Right kidney (tissue), 9 donors: Measurements from ENCODE around the gene CDSN.
A peak's percentile ranks its signal among the peaks of the same experiment; 100 is the strongest.
"Not testable (repeated sequence)": the region's sequence is repeated elsewhere in the genome, so short reads cannot be mapped to it uniquely, and the experiment has no call there.

Experiments used
- DNase-seq: peaks from one replicate; pipeline ENCODE4 v3.0.0-alpha.2; 2016
- long read RNA-seq, 8 donors: transcript quantifications; one replicate each; lab custom pipeline, GENCODE V29; 2026

CDSN gene, protein sequence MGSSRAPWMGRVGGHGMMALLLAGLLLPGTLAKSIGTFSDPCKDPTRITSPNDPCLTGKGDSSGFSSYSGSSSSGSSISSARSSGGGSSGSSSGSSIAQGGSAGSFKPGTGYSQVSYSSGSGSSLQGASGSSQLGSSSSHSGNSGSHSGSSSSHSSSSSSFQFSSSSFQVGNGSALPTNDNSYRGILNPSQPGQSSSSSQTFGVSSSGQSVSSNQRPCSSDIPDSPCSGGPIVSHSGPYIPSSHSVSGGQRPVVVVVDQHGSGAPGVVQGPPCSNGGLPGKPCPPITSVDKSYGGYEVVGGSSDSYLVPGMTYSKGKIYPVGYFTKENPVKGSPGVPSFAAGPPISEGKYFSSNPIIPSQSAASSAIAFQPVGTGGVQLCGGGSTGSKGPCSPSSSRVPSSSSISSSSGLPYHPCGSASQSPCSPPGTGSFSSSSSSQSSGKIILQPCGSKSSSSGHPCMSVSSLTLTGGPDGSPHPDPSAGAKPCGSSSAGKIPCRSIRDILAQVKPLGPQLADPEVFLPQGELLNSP
- long read RNA-seq, donor 1 = 0 reads
- long read RNA-seq, donor 2 = 0 reads
- long read RNA-seq, donor 3 = 0 reads
- long read RNA-seq, donor 4 = 0 reads
- long read RNA-seq, donor 5 = 0 reads
- long read RNA-seq, donor 6 = 0 reads
- long read RNA-seq, donor 7 = 0 reads
- long read RNA-seq, donor 8 = 0 reads

DNA sequence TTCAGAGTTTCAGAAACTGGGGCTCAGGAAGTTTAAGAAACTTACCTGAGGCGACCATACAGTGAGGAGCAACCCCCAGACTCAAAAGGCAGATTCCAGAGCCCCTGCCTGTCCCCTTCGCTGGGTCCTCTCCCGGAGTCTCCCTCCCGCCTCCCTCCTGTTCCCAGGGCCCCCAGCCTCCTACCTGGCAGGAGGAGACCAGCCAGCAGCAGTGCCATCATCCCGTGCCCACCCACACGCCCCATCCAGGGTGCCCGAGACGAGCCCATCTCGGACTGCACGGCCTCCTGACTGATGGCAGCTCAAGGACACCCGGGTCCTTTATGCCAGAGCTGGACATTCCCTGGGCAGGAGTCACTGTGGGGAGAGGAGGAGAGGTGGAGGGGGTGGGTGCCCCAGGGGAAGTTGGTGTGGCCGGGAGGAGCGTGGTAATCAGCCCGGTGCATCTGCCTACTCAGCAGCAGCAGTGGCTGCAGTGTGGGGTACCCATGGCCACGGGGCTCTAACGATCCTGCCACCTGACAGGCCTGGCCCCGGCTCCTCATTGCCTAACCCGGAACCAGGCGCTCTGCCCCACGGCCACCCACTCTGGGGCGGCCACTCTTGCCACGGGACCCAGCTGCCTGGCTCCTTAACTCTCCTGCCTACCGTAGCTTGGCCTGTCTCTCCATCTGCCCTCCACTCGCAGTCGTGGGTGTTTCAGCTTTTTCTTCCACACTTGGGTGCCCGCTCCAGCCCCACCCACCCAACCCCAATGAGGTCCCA lies at the start of gene CDSN:
Gene CDSN, minus strand, starts transcription at position 296 of the 765 bp plus-strand sequence. Its CDS starts 27 bp downstream, at position 269.
- DNase-seq = no peak

DNA sequence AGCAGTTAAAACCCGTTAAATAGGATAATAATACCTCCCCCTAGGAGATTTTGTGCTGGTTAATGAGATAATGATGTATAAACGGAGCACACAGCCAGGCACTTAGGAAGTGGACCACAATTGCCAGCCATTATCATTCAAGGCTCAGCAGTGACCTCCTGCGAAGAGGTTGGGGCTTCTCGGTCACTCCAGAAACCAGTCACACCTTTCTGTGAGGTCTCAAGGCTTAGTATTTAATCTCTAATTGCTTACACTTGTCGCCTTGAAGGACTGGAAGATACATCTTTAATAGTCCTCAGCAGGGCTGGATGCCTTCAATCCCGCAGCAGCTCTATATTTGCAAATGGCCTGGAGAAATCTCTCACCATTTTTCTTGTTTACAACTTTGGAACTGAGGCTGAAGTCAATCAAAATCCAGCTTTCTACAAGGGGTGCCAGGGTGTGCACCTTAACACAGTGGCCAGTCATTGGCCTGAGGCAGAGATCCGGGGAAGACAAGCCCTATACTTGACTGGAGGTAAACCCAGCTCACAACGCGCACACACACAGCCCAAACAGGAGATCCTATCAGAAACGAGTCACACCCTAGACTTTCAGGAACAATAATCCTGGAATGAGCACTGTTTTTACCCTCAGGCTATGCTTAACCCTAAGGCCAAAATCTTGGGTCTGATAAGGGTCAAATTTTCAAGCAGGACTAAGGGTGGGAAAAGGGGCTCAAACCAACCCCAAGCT lies 49.0 kb upstream of the CDSN start:
- DNase-seq = no peak

DNA sequence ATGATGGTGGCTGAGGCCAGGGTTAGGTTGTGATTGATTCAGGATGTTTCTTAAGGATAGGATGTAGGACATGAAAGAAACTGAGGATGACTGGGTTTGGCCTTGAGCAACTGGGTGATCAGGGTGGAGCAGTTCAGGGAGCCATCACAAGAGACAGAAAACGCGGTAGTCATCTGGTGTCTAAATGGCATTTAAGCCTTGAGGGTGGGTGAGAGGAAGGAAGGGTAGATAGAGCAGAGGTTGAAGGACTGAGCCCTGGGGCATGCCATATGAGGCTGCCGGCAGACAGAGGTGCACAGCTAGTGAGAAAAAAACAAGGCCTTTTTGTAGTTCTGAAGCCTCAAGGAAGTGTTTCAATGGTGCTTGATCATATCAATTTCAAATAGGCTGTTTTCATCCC lies 48.4 kb upstream of the CDSN start:
- no peak for DNase-seq

DNA sequence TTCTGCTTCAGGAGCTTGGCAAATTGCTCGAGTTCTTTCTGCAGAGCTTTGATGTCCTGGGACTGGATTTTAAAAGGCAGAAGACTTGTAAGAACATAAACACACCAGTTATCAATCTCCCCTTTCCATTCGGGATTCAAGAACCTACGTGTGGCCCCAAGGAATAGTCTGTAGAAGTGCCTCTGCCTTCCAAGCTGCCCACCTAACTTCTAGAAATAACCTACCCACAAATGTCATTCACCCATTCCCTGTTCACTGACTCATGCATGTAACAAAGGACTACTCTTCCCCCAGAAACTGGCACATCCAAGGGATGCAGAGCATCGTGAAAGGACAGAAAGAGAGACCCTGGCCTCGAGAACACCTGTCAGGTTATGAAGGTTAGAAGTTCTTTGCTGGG lies 45.7 kb upstream of the CDSN start:
- no peak for DNase-seq

DNA sequence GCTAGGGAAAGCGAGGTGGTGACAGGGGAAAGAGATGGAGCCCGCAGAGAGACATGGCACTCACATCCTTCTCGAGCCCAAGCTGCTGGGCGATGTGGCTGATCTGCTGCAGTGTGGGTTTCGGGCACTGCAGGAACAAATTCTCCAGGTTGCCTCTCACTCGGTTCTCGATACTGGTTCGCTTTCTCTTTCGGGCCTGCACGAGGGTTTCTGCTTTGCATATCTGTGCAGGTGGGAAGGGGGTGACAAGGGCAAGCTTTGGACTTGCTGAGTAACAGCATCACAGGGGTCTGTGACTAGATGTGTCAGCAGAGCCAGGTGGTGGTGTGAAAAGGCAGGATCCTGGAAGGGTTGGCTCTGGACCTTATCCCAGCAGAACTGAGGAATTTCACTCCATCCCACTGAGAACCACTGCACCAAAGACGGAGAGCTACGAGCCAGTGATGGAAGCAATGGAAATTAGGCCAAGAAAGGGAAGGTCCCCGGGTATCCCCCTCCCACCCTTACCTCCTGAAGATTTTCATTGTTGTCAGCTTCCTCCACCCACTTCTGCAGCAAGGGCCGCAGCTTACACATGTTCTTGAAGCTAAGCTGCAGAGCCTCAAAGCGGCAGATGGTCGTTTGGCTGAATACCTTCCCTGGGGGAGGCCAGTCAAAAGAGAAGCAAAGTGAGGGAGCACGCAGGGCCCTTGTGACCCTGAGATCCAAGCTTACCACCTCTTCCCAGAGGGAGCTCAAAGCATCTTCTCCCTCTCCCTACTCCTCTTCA lies 45.0 kb upstream of the CDSN start:
- DNase-seq = not testable (repeated sequence)

DNA sequence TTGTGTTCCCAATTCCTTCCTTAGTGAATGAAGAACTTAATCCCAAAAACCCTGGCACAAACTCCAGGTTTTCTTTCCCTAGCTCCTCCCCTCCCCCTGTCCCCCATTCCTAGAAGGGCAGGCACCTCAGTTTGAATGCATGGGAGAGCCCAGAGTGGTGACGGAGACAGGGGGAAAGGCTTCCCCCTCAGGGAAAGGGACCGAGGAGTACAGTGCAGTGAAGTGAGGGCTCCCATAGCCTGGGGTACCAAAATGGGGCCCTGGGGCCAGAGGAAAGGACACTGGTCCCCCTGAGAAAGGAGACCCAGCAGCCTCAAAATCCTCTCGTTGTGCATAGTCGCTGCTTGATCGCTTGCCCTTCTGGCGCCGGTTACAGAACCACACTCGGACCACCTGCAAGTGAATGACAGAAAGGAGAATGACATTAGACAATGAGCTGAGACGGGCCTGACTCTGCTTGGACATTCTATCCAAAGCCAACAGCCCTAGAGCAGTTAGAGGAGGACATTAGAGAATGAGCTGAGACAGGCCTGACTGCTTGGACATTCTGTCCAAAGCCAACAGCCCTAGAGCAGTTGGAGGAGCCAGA lies 44.3 kb upstream of the CDSN start:
- not testable (repeated sequence) for DNase-seq

DNA sequence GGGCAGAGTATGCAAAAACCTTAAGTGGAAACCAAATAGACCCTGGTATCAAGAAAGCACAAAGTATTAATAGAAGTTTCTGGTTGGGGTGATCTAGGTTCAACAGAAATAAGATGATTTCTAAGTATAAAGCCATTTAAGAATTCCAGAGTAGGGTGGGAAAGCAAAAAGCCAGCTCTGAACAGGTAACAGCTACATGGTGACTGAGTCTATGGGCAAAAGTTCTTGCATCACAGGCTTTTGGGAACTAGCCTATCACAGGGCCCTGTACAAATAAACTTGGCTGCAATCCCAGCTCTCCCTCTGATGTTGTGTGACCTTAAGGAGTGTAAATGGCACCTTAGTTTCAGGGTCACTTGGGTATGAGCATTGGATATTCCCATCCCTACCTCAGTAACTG lies 43.7 kb upstream of the CDSN start:
- no peak for DNase-seq

DNA sequence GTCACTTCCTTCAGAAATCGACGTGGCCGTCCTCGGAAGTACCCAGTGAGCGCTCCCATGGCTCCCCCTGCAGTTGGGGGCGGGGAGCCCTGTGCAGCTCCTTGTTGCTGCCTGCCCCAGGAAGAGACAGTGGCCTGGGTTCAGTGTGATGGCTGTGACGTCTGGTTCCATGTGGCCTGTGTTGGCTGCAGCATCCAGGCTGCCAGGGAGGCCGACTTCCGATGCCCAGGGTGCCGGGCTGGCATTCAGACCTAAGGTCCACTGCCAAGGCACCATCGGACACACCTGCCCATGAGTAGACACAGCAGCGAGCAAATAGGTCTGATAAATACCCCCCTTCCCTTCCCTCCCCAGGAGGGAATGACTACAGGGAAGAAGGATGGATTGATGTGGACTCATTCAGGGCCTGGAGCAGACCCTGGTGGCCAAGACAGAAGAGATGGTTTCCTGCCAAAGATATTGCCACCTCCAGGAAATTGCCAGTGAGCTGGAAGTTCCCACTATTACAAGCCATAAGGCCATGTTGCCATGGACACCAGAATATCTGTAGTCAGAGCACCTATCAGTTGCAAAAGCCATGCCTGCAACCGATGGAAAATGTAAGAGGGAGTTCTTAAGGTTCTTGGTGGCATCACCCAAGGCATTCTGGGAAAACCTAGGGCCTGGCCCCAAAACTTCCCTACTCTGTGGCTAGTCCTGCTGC lies 42.4 kb upstream of the CDSN start:
- DNase-seq = no peak

DNA sequence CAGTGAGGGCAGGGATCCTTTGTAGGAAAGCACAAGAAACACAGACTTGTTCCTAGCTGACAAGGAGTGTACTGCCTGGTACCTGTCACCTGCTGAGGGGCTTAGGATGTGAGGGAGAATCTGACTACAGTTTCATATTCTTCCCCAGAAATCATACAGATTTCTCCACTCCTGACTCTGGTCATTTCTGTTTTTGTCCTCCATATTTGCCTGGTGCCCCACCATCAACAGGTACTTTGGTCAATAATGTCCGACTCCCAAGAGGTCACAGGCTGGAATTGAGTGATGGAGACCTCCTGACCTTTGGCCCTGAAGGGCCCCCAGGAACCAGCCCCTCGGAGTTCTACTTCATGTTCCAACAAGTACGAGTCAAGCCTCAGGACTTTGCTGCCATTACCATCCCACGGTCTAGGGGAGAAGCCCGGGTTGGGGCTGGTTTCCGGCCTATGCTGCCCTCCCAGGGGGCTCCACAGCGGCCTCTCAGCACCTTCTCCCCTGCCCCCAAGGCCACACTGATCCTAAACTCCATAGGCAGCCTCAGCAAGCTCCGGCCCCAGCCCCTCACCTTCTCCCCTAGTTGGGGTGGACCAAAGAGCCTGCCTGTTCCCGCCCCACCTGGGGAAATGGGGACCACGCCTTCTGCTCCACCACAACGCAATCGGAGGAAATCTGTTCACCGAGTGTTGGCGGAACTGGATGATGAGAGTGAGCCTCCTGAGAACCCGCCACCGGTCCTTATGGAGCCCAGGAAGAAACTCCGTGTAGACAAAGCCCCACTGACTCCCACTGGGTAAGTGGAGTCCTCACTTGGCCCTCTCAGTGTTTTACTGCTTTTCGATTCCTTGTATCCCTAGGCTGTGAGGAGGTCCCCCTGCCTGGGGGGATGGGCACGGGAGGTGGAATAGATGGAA lies 41.2 kb upstream of the CDSN start:
- no peak for DNase-seq

DNA sequence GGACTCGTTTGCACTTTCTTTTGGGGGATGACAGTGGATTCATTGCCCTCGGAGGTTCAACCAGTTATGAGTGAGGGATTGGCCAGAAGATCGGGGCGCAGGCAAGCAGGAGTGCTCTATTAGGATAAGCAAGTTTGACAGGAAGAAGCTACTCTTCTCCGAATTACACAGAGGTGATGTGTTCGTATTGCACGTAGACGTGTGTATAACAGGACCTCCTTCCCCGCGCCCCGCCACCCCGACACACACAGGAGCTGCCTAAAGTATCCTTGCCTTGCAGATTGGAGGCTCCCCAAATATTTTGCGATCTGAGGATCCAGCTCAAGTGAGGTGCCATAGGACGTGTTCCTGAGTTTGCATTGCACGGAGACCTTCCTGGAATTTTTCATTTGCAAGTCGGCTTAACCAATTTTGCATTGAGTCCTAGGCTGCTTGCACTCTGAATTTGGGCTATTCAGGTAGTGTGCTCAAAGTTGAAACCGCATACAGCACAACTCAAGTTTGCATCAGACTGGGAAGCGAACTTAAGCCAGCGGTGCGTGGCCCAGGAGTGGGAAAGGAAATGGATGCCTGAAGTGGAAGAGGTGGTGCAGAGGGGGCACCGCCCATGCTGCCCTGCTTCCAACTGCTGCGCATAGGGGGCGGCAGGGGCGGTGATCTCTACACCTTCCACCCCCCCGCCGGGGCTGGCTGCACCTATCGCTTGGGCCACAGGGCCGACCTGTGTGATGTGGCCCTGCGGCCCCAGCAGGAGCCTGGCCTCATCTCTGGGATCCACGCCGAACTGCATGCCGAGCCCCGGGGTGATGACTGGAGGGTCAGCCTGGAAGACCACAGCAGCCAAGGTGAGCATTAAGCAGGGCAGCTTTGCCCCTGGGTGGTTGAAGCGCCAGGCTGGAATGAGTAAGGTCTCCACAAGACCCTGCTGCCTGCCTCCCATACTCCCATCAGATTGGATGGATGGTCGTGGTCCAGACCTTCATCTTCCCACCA lies 38.9 kb upstream of the CDSN start:
- no peak for DNase-seq

DNA sequence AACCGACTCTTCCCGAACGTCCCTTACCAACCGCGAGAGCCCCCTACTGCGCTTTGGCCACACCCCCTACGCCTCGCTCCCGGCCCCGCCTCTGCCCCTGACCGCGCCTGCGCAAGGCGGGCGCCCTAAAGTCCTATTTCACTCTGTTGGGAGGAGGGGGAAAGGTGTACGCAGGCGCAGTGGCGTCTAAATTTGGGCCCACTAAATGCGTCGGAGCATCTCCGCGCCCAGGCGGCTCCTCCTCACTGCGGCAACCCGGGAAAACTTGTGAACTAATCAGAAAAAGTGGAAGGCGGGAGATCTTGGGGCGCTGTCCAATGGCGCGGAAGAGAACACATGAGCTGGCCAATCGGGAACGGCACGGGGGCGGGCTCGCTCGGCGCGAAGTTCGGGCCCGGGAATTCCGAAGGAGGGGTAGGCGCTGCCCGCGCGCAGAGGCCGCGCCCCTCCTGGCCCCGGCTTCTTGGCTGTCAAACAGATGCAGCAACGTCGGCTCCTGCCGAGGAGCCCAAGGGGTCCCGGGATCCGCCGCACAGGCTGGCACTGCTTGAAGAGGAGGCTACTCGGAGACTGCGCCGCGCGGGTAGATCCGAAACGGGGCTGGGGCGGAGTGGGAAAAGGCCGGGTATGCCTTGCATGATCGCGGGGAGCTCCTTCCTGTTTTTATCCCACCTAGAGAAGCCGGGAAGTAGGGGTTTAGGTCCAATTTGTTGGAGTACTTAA lies 38.1 kb upstream of the CDSN start, which contains the start of gene TCF19:
Gene TCF19, plus strand, starts transcription at position 450 of the 723 bp plus-strand sequence. CDS start 881 bp downstream, outside the sequence.
- peak; percentile 97 for DNase-seq

DNA sequence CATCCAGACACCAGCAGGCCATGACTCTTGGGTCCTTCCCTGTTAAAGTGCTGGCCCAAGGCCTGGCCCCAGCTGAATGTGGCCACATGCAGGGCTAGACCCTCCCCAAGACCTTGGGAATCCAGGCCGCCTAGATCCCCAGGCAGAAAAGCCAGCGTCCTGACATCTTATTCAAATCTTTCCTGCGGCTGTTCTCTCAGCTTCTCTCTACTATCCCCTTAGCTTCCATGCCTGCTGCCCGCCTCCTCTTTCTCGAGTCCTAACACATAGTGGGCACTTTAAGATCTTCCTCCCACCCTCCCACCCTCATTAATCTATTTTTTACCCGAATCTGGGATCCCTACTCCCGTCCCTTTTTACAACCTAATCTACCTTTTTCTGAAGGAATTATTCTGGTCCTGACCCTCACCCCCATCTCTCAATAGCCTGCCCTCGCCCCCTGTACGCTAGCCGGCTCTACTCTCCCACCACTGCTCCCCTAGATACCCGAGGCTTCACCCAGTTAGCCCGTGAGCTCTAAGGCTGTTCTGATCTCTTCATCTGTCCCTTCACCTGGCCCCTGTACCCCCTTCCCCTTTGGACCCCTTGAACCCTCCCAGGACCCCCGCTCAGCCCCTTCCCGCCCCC lies 37.4 kb upstream of the CDSN start, which contains the start of gene CCHCR1:
Gene CCHCR1, minus strand, starts transcription at position 290 of the 627 bp plus-strand sequence. Its CDS starts 202 bp downstream, at position 88.
- no peak for DNase-seq

DNA sequence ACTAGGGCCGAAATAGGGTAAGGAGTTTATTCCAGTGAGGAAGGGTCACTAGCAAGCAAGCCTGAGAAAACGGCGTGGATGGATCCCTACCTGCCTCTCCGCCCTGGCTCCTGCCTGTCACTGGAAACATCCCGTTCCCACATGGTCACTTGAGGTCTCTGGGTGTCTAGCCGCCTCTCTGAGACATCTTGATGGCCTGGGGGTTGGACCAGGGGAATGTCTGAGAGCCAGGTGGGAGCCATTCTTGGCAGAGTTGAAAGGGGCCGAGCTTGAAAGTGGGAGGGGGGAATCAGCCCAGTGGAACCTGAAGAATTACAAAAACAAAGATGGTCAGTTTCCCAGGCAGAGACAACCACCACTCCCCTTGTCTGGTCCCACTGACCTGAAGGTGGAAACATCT lies 36.4 kb upstream of the CDSN start:
- DNase-seq = no peak

DNA sequence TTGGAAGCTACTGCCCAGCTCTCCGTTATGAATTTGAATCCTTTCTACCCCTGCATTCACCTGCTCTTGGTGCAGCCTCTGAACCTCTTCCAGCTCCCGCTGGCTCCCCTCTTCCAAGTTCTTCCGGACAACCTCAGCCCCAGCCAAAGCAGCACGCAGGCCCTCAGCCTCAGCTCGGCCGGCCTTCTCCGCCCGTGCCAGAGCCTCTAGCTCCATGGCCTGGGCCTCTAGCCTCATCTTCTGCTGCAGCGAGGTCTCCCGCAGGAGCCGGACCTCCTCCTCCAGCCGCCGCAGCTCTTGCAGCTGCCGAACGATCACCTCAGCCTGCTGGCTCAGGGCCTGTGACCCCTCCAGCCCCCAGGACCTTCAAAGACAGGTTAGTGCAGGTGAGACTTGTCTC lies 34.2 kb upstream of the CDSN start:
- DNase-seq = no peak

DNA sequence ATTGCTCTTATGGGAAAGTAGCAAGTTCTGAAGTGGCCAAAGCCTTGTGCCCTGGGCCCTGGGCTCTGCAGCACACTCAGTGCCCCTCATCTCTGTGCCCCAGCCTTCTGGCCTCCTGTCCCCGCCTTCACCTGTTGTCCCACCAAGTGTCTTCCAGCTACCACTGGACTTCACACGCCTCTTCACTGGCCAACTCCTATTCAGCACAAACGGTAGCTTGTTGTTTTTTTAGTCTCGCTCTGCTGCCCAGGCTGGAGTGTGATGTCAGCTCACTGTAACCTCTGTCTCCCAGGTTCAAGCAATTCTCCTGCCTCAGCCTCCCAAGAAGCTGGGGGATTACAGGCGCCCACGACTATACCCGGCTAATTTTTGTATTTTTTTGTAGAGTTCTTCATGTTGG lies 32.5 kb upstream of the CDSN start:
- DNase-seq = no peak

DNA sequence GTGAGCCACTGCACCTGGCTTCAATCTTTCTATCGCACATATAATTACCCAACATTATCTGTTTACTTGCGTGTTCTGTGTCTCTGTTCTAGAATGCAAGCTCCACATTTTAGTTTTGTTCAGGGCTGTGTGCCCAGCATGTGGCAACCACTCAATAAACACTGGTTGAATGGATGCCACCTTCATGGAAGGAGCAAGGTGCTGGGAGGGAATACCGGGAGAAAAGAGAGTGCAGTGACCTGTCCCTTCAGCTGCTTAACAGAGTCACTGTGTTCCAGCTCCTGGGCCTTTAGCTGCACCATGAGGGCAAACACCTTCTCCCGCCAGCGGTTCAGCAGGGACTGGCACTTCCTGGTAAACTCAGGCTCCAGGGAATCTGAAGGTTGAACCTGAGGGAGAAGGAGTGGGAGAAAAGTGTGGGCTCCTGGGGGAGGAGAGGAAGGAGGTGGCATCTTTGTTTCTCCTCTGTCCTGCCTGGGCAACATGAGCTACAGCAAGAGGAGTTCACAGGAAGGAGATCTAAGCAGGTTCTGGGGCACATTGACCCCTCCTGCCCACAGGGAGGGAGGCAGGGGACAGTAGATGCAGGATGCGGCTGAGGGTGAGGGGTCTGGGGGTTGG lies 29.7 kb upstream of the CDSN start:
- DNase-seq = no peak
